CD4-positive, alpha-beta T cell treated with Interleukin-2 at 100 ng/mL for 4 hours (primary cell): ENCODE data around the gene TMEM198.

Experiments
- DNase-seq: peaks from one replicate; pipeline ENCODE4 v3.0.0-alpha.2; 2020; ENCODE audit warnings: low spot score

The TMEM198 gene, protein sequence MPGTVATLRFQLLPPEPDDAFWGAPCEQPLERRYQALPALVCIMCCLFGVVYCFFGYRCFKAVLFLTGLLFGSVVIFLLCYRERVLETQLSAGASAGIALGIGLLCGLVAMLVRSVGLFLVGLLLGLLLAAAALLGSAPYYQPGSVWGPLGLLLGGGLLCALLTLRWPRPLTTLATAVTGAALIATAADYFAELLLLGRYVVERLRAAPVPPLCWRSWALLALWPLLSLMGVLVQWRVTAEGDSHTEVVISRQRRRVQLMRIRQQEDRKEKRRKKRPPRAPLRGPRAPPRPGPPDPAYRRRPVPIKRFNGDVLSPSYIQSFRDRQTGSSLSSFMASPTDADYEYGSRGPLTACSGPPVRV

DNA sequence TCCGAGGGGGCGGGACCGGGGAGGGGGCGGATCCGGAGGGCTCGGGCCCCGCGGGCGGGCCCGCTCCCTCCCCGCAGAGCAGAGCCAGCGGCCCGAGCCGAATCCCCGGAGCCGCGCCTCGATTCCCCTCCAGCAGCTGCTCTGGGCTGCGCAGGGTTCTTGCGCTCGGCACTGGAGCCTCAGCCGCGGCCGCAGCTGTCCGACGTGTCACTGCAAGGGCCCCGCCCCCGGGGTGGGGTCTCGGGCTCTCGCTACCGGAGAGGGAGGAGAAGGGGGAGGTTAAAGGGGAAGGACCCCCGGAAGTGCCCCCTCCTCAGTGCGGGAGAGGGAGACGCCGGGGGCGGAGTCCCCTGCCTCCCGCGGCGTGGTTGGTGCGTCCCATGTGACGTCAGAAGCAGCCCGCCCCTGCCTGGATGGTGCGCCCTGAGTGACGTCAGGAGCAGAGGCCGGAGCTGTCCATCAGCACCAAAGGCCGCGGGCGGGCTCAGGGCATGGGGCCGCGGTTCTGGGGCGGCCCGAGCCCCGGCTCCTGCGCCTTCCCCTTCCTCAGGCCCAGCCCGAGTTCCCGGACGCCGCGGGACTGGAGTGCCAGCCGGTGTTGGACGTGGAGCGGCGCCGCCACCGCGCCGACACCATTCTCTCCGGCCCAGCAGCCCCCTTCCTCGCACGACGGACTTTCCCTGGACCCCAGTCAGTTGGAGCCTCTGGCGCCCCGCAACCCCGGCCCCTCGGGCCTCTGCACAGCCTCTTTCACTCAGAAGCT is at the start of gene TMEM198, which contains the start of gene CHPF:
Gene TMEM198 (plus strand): TSS at position 433 of the 763 bp plus-strand sequence. CDS start 700 bp downstream, outside the sequence.
Gene CHPF (minus strand): TSS at position 214 of the 763 bp plus-strand sequence. CDS start 271 bp downstream, outside the sequence.
- peak; percentile 95 for DNase-seq

DNA sequence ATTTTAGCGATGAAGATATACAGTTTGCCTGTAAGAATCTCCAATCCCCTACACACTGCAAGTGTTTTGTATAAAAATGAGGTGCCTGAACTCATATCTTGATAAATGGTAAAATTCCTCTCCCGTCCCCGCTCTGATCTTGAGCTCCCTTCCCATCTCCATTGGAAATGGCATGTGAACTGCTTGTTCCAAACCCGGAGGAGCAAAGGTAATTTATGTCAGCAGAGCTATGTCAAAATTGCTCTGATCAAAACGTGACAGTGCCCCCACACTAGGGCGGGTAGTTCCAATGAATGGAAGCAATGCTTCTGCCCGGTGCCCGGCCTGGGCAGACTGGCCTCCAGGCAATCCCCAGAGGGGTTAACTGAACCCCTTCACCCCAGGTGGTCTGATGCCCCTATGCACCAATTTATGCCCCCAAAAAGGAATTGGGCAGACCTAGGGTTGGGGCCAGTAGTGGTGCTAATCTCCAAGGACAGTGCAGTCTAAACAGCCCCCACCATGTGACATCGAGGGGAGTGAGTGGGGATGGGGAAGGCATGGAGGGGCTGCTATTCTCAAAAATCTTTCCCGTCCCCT is 48.8 kb upstream of the TMEM198 start:
- DNase-seq: no peak

DNA sequence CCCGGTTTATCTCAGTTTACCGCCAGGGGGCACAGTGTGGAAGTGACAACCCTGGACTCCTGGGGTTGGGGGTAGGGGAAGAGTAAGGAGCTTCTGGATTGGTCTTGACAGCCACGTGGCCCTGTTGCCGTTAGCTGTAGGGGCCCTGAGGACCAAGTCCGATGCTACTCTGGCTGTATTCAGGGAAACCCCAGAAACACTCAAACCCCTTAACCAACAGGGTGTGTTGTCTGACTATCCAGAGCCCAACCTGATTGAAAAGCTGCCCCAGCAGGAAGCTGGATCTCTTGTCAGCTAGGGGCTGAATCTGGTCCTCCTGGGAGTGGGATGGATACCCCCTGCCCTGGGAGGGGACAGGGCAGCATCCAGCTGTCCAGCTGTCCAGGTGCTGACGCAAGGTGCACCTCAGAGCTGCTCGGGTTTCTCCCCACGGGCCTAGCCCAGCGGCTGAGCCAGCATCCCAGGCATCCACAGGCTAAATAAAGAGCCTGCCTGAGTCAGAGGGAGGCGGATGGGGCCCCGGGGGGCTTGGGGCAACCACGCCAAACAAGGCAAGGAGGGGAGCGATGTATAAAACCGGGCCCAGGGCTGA is 48.2 kb upstream of the TMEM198 start:
- peak; percentile 55 for DNase-seq

DNA sequence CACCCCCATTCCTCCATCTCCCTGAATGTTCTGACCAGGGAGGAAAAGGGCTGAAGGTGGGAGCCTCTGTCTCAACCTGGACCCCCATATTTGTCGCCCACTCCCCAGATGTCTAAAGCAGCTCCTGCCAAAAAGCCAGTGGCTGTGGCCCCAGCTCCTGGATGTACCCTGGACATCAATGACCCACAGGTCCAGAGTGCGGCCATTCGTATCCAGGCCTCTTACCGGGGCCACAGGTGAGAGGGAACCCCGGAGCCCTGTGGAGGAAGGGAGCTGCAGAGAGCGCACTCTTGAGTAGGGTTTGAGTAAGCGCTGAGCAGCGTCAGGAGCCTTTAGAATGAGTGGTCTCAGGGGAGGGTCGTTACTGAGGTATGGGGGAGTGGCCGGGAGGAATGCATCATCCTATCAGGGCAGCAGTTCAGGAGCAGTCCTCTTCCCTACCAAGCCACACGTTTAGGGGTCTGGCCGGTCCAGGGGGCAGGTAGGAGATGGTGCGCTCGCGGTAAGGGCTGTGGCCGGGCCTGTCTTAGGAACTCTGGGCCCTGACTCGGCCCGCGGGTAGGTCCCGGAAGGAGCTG is 47.5 kb upstream of the TMEM198 start:
- no peak for DNase-seq

DNA sequence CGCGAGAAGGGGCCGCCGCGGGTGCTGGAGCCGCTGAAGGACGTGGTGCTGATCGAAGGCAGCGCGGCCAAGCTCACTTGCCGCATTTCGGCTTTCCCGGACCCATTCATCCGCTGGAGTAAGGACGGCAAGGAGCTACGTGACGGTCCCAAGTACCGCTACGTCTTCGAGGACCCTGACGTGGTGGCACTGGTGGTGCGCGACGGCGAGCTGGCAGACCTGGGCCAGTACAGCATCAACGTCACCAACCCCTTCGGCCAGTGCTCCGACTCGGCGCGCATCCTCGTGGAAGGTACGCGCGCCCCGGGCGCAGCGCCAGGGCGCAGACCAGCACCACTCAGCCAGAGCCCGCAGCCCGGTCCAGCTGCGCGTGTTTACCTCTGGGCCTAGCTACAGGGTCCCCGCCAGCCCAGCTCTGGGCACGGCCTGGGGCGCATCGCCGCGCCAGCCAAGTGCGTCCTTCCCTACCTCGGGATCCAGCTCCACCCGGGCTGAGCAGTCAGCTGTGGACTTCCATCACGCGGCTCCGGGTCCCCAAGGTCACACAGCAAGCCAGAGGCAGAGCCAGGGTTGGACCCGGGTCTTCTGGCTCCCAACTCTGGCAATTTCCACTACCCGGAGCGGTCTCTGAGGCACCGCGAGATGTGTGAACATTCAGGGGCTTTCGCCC is 46.9 kb upstream of the TMEM198 start:
- no peak for DNase-seq

DNA sequence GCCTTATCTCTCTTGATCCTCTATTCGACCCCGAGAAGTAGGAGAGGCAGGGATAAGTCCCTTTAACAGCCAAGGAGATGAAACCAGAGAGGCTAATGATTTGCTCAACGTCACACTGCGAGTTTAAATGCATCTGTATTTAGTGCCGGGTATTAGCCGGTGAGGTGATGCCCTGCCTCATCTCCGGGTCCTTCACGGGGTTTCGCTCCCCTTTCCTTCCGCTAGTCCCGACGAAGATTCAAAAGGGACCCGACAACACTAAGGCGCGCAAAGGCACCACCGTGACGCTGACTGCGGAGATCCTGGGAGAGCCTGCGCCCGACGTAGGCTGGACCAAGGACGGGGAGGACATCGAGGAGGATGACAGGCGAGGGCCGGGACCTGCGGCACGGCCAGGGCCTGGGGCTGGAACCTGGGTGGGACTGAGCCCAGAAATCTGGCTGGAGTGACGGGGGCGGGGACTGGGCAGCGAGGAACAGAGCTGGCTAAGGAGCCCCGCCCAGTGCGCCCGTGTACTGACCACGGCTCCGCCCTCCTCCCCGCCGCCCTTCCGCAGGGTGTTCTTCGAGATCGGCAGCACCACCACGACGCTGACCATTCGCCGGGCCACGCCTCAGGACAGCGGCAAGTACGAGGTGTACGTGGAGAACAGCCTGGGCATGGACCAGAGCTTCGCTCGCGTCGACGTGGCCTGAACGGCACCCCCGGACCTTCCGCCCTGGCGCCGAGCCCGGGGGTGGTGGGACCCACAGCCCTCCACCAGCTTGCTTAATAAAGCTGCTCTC is 46.1 kb upstream of the TMEM198 start:
- peak; percentile 22 for DNase-seq

DNA sequence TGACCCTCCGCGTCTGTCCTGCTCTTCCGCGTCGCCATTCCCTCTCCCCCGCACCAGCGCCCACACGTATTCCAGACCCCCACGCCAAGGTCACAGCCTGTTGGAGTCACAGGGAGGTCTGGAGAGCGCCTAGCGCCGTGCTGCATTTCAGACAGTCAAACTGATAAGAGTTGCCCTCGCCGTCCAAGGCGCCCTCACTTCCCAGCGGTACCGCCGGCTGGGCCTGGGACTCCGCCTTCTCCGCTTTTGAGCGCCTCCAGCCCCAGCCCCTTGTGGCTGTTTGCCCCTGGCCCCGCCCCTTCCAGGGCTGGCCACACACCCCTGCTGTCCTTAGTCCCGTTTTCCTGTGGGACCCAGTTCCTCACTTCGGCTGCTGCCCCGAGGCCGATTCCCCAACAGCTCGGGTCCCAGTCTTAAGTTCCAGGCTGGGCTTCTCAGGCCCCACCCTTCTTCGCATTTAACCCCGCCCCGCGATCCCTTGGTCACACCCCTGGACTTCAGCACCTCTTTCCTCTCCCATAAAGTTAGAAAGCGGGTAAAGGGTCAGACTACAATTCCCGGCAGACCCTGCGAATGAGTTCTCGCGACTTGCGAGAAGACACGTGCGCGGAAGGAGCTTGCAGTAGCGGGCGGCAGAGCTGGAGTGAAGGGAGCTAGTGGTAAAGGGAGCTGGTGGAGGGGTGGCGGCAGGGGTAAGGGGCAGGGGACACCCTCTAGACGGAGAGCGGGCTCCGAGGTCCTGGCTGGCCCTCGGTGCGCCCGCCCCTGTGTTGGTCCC is 45.4 kb upstream of the TMEM198 start, which contains the start of gene GMPPA:
Gene GMPPA (plus strand): TSS at position 612 of the 778 bp plus-strand sequence. CDS start 1,085 bp downstream, outside the sequence.
- peak; percentile 97 for DNase-seq

DNA sequence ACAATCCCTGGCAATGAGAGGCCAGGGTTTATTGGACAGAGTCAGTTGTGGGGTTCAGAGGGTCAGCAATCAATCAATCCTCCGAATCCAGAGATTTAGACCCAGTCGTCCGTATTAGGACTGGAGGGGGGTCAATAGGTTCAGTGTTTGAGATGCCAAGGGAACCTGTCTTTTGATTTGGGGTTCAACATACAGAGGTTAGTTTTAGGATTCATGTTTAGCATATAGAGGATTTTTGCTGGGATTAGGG is 44.8 kb upstream of the TMEM198 start:
- no peak for DNase-seq

DNA sequence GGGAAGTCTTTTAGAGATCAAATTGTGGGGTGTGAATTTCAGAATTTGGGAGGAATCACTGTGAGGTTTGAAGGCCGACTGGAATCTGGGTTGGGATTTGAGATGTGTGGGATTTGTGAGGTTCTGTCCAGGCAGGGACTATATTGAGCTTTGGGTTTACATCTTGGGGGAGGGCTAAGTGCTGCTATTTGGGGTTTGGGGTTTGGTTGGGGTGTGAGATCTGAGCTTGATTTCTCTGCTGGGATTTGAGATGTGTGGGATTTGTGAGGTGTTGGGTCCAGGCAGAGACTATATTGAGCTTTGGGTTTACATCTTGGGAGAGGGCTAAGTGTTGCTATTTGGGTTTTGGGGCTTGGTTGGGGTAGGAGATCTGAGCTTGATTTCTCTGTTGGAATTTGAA is 44.3 kb upstream of the TMEM198 start:
- DNase-seq: no peak

DNA sequence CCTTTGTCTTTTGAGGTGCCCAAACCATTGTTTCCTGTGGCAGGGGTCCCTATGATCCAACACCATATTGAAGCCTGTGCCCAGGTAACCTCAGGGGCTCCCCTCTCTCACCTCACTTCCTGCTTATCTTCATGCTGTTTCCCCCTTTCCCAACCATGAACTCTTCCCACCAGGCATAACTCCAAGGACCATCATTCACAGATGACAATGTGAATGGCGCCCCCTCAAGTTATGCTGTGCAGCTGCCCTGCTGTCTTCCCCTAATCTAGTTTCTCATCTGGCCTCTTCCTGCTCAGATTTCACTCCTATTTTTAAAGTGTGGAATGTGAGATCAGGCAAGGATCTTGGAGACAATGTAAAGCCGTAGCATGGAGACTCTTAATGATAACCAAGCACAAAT is 43.7 kb upstream of the TMEM198 start:
- DNase-seq: no peak

DNA sequence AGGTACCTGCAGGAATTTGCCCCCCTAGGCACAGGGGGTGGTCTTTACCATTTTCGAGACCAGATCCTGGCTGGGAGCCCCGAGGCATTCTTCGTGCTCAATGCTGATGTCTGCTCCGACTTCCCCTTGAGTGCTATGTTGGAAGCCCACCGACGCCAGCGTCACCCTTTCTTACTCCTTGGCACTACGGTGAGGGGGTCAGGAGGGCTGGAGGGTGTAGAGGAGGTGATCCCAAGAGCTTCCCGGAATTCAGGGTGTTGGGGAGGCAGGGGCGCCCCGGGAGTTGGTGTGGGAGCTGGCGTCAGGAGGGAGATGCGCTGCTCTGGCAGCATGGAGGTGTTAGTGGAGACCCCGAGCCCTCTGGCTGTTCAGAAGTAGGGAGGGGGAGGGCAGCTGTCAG is 42.0 kb upstream of the TMEM198 start:
- no peak for DNase-seq

DNA sequence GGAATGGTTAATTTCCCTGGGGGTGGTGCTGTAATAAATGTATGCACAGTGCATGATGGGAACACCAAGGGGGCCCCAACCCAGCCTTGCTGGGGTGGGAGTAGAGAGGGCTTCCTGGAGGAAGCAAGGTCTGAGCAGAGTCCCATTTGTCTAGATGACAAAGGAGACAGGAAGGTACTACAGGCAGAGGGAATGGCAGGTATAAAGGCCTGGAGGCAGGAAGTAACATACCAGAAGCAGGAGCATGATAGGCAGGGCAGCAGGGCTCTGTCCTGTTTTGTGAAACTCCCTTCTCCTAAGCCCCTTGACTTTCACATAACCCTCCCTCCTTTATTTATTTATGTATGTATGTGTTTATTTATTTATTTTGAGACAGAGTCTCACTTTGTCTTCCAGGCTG is 41.2 kb upstream of the TMEM198 start:
- DNase-seq: no peak

DNA sequence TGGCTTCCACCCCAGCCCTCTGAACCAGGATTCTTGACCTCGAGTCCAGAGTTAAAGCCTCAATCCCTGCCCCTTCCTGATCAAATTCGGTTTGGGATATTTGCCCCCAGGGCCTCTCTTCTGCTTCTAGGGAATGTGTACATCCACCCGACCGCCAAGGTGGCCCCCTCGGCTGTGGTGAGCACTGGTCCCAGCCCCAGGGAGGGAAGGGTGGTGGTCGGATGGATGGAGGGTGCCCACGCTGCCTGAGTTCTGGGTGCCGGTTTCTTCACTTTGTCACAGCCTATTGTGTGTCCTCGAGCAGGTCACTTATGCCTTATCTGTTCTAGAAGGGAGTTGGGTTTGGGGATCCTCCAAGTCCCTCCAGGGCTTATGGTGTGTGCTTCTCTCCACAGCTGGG is 38.2 kb upstream of the TMEM198 start:
- DNase-seq: no peak

DNA sequence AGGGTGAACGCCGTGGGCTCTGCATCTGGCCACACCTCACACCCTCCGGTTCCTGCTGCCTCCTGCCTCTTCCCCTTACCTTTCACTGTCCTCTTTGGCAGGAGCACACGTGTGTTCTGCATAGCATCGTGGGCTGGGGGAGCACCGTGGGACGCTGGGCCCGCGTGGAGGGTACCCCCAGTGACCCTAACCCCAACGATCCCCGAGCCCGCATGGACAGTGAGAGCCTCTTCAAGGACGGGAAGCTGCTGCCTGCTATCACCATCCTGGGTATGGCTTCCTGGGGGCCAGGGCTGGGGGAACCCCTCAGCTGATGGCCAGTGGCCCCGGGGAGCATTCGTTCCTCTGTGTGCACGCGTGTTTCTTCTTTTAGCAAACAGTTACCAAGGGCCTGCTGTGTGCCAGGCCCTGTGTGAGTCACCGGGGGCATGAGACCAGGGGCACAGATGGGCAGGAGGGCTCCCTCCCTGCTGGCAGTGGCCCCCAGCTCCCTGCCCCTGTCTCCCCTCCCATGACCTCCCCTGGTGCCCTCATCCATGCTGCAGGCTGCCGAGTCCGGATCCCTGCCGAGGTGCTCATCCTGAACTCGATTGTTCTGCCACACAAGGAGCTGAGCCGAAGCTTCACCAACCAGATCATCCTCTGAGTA is 37.6 kb upstream of the TMEM198 start:
- no peak for DNase-seq

DNA sequence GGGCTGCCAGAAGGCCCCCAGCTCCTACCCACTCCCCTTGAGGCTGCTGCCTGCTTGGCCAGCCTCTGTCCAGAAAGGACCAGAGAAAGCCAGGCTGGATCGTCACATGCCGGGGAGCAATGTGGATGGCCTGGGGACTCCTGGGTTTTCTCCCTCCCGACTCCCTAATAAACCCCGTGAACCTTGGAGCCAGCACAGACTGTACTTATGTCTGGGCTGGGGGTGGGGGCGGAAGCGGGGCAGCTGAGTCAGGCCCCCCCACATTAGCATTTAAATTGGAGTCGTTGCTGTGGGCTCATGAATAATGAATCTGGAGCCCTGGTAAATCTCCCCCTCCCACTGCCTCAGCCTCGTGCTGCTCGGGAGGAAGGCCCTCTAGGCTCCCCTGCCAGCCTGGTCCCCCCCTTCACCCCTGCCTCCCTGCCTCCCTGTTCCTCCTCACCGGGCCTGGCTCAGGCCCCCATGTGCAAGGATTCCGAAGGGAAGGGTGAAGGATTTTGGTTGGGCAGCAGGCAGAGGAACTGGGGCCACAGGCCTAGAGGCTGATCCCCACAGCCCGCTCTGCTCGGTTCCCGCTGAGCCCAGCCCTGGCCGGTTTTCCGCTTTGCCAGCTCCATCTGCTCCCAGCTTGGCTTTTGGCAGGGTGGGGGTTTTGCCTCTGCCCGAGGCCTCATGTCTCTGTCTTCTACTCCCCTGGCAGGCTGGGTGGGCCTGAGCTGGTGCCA is 36.9 kb upstream of the TMEM198 start:
- DNase-seq: no peak

DNA sequence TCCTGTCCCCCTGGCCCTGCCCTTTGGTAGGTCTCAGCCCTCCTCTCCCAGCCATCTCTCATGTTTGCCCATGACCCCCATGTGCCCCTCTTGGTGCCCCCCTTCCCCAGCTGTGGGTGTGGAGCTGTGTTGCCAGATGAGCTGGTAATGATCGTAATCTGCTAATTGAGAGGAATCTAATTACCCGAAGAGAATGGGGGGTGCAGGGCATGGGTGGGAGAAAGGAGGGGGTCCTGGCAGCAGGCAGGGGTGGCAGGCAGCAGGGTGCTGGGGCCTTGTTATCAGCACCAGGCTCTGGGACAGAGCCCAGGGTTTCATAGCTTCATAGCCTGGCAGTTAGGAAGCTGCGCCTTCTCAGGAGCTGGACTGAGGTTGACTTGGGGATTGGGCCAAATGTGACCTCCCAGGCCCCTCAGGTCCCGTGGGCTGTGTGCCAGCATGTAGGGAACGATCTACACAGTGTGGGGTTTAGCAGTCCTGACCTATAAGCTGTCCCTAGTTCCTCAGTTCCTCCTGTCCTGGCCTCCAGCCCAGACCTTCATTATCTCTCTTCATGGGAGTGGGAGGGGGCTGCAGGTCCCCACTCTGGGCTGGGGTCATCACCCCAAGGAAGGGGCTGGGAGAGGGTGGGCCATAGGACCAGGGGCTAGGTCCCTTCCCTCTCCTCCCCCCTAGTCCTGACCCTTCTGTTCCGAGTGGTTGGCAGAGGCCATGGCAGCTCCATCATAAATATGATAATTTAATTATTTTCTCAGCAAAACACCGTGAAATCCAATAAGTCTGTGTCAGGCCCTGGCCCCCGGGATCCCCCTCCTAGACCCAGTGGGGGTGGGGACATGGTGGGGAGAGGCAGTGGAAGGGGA is 36.0 kb upstream of the TMEM198 start:
- no peak for DNase-seq

DNA sequence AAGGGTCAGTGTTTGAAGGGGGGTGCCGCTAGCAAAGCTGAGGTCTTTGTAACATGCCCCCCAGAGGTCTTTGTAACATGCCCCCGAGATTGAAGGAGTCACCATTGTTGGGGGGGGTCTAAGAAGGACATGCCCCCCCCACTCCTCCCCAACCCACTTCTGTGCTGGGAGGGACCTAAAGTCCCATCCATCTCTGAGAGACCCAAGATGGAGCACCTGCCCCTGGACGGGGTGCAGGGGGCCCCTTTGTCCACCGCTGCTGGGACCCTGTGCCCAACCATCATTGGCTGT is 35.4 kb upstream of the TMEM198 start:
- DNase-seq: no peak
